Transverse colon (tissue), 4 donors: Measurements from ENCODE around the gene LAMP5. TPM values are rescaled to one million over a fixed set of nuclear protein-coding genes. Genes with fewer than 3 reads are reported as not detected.

Source experiments
- DNase-seq: peaks from one replicate; pipeline ENCODE4 v3.0.0-alpha.2; 2019
- H3K27ac ChIP-seq, 4 donors: fragments of 200-600 bp; sonication (generic); 2 replicates each; pipeline ENCODE4 v1.5.1; 2016 to 2018; ENCODE audit warnings: inconsistent platforms in 4 of 4
- H3K27me3 ChIP-seq: fragments of 200-600 bp; sonication (generic); 2 replicates; pipeline ENCODE4 v1.5.1; 2017; ENCODE audit warnings: inconsistent platforms
- H3K36me3 ChIP-seq, 4 donors: fragments of 200-600 bp; sonication (generic); 2 replicates each; pipeline ENCODE4 v1.5.1; 2017 to 2019; ENCODE audit warnings: inconsistent platforms in 4 of 4
- H3K4me1 ChIP-seq, 4 donors: fragments of 200-600 bp; sonication (generic); 2 replicates each; pipeline ENCODE4 v1.5.1; 2017 to 2020; ENCODE audit warnings: inconsistent platforms in 4 of 4
- H3K4me3 ChIP-seq, 4 donors: fragments of 200-600 bp; sonication (generic); 1 replicate in 1 of 4; 2 replicates in 3 of 4; pipeline versions ENCODE4 v1.5.1 to v1.6.1; 2017 to 2019; ENCODE audit warnings: inconsistent platforms in 4 of 4
- H3K9me3 ChIP-seq, 2 donors: fragments of 200-600 bp; sonication (generic); 2 replicates each; pipeline ENCODE4 v1.5.1; 2017 to 2019; ENCODE audit warnings: inconsistent platforms in 2 of 2
- CTCF ChIP-seq, 5 experiments: fragments of 200-600 bp in 3 of 5; fragments of 450-650 bp in 2 of 5; sonication (generic) in 3 of 5; IDR thresholded peaks; 1 replicate in 2 of 5; 2 replicates in 3 of 5; pipeline ENCODE4 v1.5.1; 2016 to 2017; ENCODE audit warnings: antibody characterized with exemption in 5 of 5, inconsistent platforms in 3 of 5, mild to moderate bottlenecking in 2 of 5, moderate library complexity in 1 of 5
- EP300 ChIP-seq: sonication (generic); formaldehyde crosslinking; IDR thresholded peaks from one replicate; pipeline ENCODE4 v1.6.1; 2017; ENCODE audit warnings: antibody characterized with exemption, low read depth
- POLR2A ChIP-seq: fragments of 450-650 bp; IDR thresholded peaks from one replicate; pipeline ENCODE4 v1.6.1; 2016; ENCODE audit warnings: antibody characterized with exemption, mild to moderate bottlenecking, moderate library complexity
- POLR2AphosphoS5 ChIP-seq, 3 donors: sonication (generic); formaldehyde crosslinking; IDR thresholded peaks; one replicate each; pipeline ENCODE4 v1.6.1; 2016; ENCODE audit warnings: antibody characterized with exemption in 3 of 3
- WGBS, 2 donors: methylation state at CpG; one replicate each; pipeline ENCODE4 v1.1.5; 2018; ENCODE audit warnings: low coverage in 1 of 2; 5-methylcytosine and 5-hydroxymethylcytosine counted together
- in situ Hi-C, 4 donors: fragments of 200-750 bp; cut with MboI; loops; one replicate each; pipeline versions ENCODE4 v1.15.0 to v1.15.1; 2017; ENCODE audit warnings: low sequenced_read_pairs in 3 of 4, low pct_ligation_motif_present in 1 of 4, low pct_unique_long_range_greater_than_20kb in 1 of 4
- intact Hi-C: fragments of 100-400 bp; cut with DNase I; formaldehyde crosslinking; loops from one replicate; pipeline ENCODE4 v1.15.1; 2023; ENCODE audit warnings: low total_unique reads
- total RNA-seq, 4 donors: library from RNA; depleted of rRNA; stranded (reverse); fragments of >200 nt; gene quantifications; one replicate each; pipeline ENCODE4 v1.1.0, GENCODE V29; 2016

The LAMP5 gene
- total RNA-seq, 4 donors from 2014 or later, result 0.32 TPM; not detected in 3

- Histone ChIP-seq H3K9me3 (no peaks in the 10 kb centered on the region), H3K27me3 (no peaks in the 10 kb centered on the region), H3K36me3 (no peaks in the 10 kb centered on the region), H3K27ac (no peak overlapping the region), H3K4me3 (no peak overlapping the region), H3K4me1 (no peaks in the 10 kb centered on the region)
- TF ChIP-seq CTCF (IDR thresholded peaks at IDR 0.05), result no peak
- no peak for TF ChIP-seq EP300
- no peak for TF ChIP-seq POLR2AphosphoS5 (IDR thresholded peaks at IDR 0.05)
- no peak for TF ChIP-seq POLR2A
- DNase-seq, result no peak
- intact Hi-C loops, result no loop called here
- 66 to 79% methylated on average over 3 to 4 of the region's 4 CpGs for WGBS, 2 donors
- in situ Hi-C loops, result no loop called here
Measured at GRCh38 chr20:9476174-9476573, 38.2 kb upstream of the LAMP5 start.

GRCh38 chr20:9476637-9477036 lies 37.8 kb upstream of the LAMP5 start:
- Histone ChIP-seq H3K36me3 (no peaks in the 10 kb centered on the region), H3K4me3 (no peak overlapping the region), H3K27ac (no peak overlapping the region), H3K27me3 (no peaks in the 10 kb centered on the region), H3K4me1 (no peaks in the 10 kb centered on the region), H3K9me3 (no peaks in the 10 kb centered on the region)
- no peak for DNase-seq
- intact Hi-C loops (no loop called here), in situ Hi-C loops (no loop called here)
- WGBS, 2 donors, result 88 to 90% methylated on average over 7 of the region's 7 CpGs
- no peak for TF ChIP-seq POLR2A
- TF ChIP-seq POLR2AphosphoS5 (IDR thresholded peaks at IDR 0.05), result no peak
- no peak for TF ChIP-seq CTCF (IDR thresholded peaks at IDR 0.05)
- TF ChIP-seq EP300, result no peak

DNA sequence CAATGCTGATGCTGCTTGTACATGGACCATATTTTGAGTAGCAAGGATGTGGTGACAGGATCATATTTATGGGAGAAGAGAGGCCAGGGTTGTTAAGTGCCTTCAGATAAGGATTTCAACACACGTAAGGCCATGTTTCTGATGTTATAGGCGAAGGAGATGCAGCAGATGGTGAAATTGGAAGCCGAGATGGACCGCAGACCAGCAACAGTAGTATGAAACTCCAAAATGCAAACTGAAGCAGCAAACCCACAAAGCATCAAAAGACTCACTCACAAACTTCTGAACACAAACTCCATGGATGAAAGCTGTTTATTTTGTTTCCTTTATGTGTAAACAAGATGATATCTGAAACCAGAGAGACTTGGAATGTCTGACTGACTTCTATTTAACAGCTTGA lies 35.6 kb upstream of the LAMP5 start:
- 70 to 94% methylated on average over 4 of the region's 4 CpGs for WGBS, 2 donors
- intact Hi-C loops, result no loop called here

GRCh38 chr20:9480066-9480465 lies 34.3 kb upstream of the LAMP5 start:
- Histone ChIP-seq H3K36me3 (no peaks in the 10 kb centered on the region), H3K4me1 (no peaks in the 10 kb centered on the region), H3K4me3 (no peak overlapping the region), H3K27me3 (no peaks in the 10 kb centered on the region), H3K27ac (no peak overlapping the region), H3K9me3 (no peaks in the 10 kb centered on the region)
- 91 to 97% methylated on average over 4 of the region's 4 CpGs for WGBS, 2 donors
- TF ChIP-seq EP300 (no peak), POLR2AphosphoS5 (IDR thresholded peaks at IDR 0.05) (no peak), POLR2A (no peak), CTCF (IDR thresholded peaks at IDR 0.05) (no peak)
- no peak for DNase-seq
- intact Hi-C loops (no loop called here), in situ Hi-C loops (no loop called here)

More for the DNA sequence above, 35.6 kb upstream of the LAMP5 start:
- DNase-seq, result no peak
- in situ Hi-C loops, result no loop called here
- no peaks in the 10 kb centered on the region for H3K4me1 ChIP-seq
- no peak overlapping the region for H3K27ac ChIP-seq
- H3K27me3 ChIP-seq, result no peaks in the 10 kb centered on the region
- H3K9me3 ChIP-seq, result no peaks in the 10 kb centered on the region
- no peak overlapping the region for H3K4me3 ChIP-seq
- no peaks in the 10 kb centered on the region for H3K36me3 ChIP-seq
- TF ChIP-seq POLR2A, result no peak
- no peak for TF ChIP-seq POLR2AphosphoS5 (IDR thresholded peaks at IDR 0.05)
- TF ChIP-seq CTCF (IDR thresholded peaks at IDR 0.05), result no peak
- TF ChIP-seq EP300, result no peak
